MM.1S (cell line): Measurements from ENCODE around the gene MAP4.

ENCODE experiments used
- DNase-seq: peaks from one replicate; pipeline ENCODE4 v3.0.0-alpha.2; 2015
- H2AFZ ChIP-seq: fragments of 300-600 bp; sonication (generic); 2 replicates; pipeline ENCODE4 v1.6.0; 2016; ENCODE audit warnings: antibody characterized with exemption, low read length
- H3F3A ChIP-seq: fragments of 300-600 bp; sonication (generic); 2 replicates; pipeline ENCODE4 v1.6.1; 2016; ENCODE audit warnings: mild to moderate bottlenecking, antibody characterized with exemption, low read length, moderate library complexity, mixed read lengths; ENCODE audit not compliant: insufficient read depth
- H3K27ac ChIP-seq: fragments of 300-600 bp; sonication (generic); 2 replicates; pipeline ENCODE4 v1.5.1; 2016; ENCODE audit warnings: mild to moderate bottlenecking, low read length
- H3K27me3 ChIP-seq: fragments of 300-600 bp; sonication (generic); replicated peaks from 2 replicates; pipeline ENCODE4 v1.6.0; 2016; ENCODE audit warnings: low read length; ENCODE audit not compliant: insufficient read depth
- H3K36me3 ChIP-seq: fragments of 300-600 bp; sonication (generic); replicated peaks from 2 replicates; pipeline ENCODE4 v1.6.1; 2016; ENCODE audit warnings: mild to moderate bottlenecking, low read length, mixed read lengths; ENCODE audit not compliant: insufficient read depth
- H3K4me1 ChIP-seq: fragments of 300-600 bp; sonication (generic); 2 replicates; pipeline ENCODE4 v1.6.1; 2016; ENCODE audit warnings: low read length, mixed read lengths
- H3K4me2 ChIP-seq: fragments of 300-600 bp; sonication (generic); 2 replicates; pipeline ENCODE4 v1.6.0; 2016; ENCODE audit warnings: low read depth, low read length
- H3K4me3 ChIP-seq: fragments of 300-600 bp; sonication (generic); 2 replicates; pipeline ENCODE4 v1.5.1; 2016; ENCODE audit warnings: low read length, mixed read lengths
- H3K79me2 ChIP-seq: fragments of 300-600 bp; sonication (generic); 2 replicates; pipeline ENCODE4 v1.6.1; 2016; ENCODE audit warnings: mixed run types, low read length, mixed read lengths
- H3K9ac ChIP-seq: fragments of 300-600 bp; sonication (generic); 2 replicates; pipeline ENCODE4 v1.6.1; 2016; ENCODE audit warnings: low read length, mixed read lengths
- H3K9me2 ChIP-seq: fragments of 300-600 bp; sonication (generic); replicated peaks from 2 replicates; pipeline ENCODE4 v1.6.1; 2016; ENCODE audit warnings: mild to moderate bottlenecking, low read length, mixed read lengths; ENCODE audit not compliant: insufficient read depth
- H3K9me3 ChIP-seq: fragments of 300-600 bp; sonication (generic); replicated peaks from 2 replicates; pipeline ENCODE4 v1.6.1; 2016; ENCODE audit warnings: mild to moderate bottlenecking, low read length, mixed read lengths; ENCODE audit not compliant: insufficient read depth
- H4K20me1 ChIP-seq: fragments of 300-600 bp; sonication (generic); 2 replicates; pipeline ENCODE4 v1.6.1; 2016; ENCODE audit warnings: mild to moderate bottlenecking, low read length, moderate library complexity, mixed read lengths; ENCODE audit not compliant: insufficient read depth
- CTCF ChIP-seq: fragments of 300-600 bp; sonication (generic); IDR thresholded peaks from 2 replicates; pipeline ENCODE4 v1.5.1; 2016; ENCODE audit warnings: antibody characterized with exemption, low read length, mixed read lengths
- EZH2 ChIP-seq: fragments of 300-600 bp; sonication (generic); optimal IDR thresholded peaks from 2 replicates; pipeline ENCODE3; 2017; ENCODE audit warnings: low read depth, mild to moderate bottlenecking, antibody characterized with exemption, low read length, mixed read lengths
- EZH2phosphoT487 ChIP-seq: fragments of 300-600 bp; sonication (generic); IDR thresholded peaks from 2 replicates; pipeline ENCODE4 v1.6.1; 2018; ENCODE audit warnings: antibody characterized with exemption, low read length

MAP4 gene

GRCh38 chr3:48022178-48022577, 6.0 kb upstream of the MAP4 start:
- H3K4me3 ChIP-seq: no peak overlapping the region
- no peaks in the 10 kb centered on the region for H4K20me1 ChIP-seq
- no peaks in the 10 kb centered on the region for H3K27me3 ChIP-seq
- no peak overlapping the region for H3K4me2 ChIP-seq
- H2AFZ ChIP-seq: no peak overlapping the region
- no peaks in the 10 kb centered on the region for H3K9me2 ChIP-seq
- no peak for TF ChIP-seq CTCF
- no peak for TF ChIP-seq EZH2
- TF ChIP-seq EZH2phosphoT487: no peak
- H3K79me2 ChIP-seq: peaks cover 53% of the 10 kb centered on the region
- DNase-seq: no peak
- H3K27ac ChIP-seq: no peak overlapping the region
- no peaks in the 10 kb centered on the region for H3F3A ChIP-seq
- H3K9ac ChIP-seq: no peak overlapping the region
- no peaks in the 10 kb centered on the region for H3K9me3 ChIP-seq
- H3K4me1 ChIP-seq: peaks cover 10% of the 10 kb centered on the region
- no peaks in the 10 kb centered on the region for H3K36me3 ChIP-seq

- no peaks in the 10 kb centered on the region for H3K9me2 ChIP-seq
- H3F3A ChIP-seq: no peaks in the 10 kb centered on the region
- TF ChIP-seq EZH2 (no peak), EZH2phosphoT487 (no peak), CTCF (no peak)
- DNase-seq: no peak
- H3K4me1 ChIP-seq: peaks cover 10% of the 10 kb centered on the region
- no peaks in the 10 kb centered on the region for H3K27me3 ChIP-seq
- H3K36me3 ChIP-seq: no peaks in the 10 kb centered on the region
- H3K79me2 ChIP-seq: peaks cover 47% of the 10 kb centered on the region
- no peaks in the 10 kb centered on the region for H3K9me3 ChIP-seq
- no peak overlapping the region for H3K4me3 ChIP-seq
- H3K4me2 ChIP-seq: no peak overlapping the region
- no peak overlapping the region for H2AFZ ChIP-seq
- no peak overlapping the region for H3K27ac ChIP-seq
- no peaks in the 10 kb centered on the region for H4K20me1 ChIP-seq
- no peak overlapping the region for H3K9ac ChIP-seq
Observed at GRCh38 chr3:48018841-48019240, 2.6 kb upstream of the MAP4 start.

GRCh38 chr3:48015431-48016180, 610 bp downstream of the MAP4 start:
- Histone ChIP-seq H3F3A (no peaks in the 10 kb centered on the region), H3K9ac (no peak overlapping the region), H3K36me3 (no peaks in the 10 kb centered on the region), H3K27ac (no peak overlapping the region), H3K4me1 (no peaks in the 10 kb centered on the region), H3K27me3 (no peaks in the 10 kb centered on the region), H3K9me3 (no peaks in the 10 kb centered on the region), H3K4me3 (no peak overlapping the region), H2AFZ (no peak overlapping the region), H4K20me1 (no peaks in the 10 kb centered on the region), H3K4me2 (no peak overlapping the region), H3K79me2 (peaks cover 40% of the 10 kb centered on the region), H3K9me2 (no peaks in the 10 kb centered on the region)
- no peak for TF ChIP-seq EZH2phosphoT487
- no peak for TF ChIP-seq EZH2
- TF ChIP-seq CTCF: no peak
- no peak for DNase-seq
